ENCODE results near the gene RPS2.
"Not testable (repeated sequence)": the region's sequence is repeated elsewhere in the genome, so short reads cannot be mapped to it uniquely, and the experiment has no call there.

Gene RPS2

GRCh38 chr16:1941162-1942046 is 23.2 kb downstream of the RPS2 start:
- DNase-seq (ENCODE audit: low spot score), result no peak

GRCh38 chr16:1940273-1941161 is 24.1 kb downstream of the RPS2 start:
- DNase-seq (ENCODE audit: low spot score), result no peak

GRCh38 chr16:1939833-1940232 is 24.8 kb downstream of the RPS2 start:
- not testable (repeated sequence) for DNase-seq (ENCODE audit: low spot score)

- DNase-seq (ENCODE audit: low spot score), result no peak
Measured at GRCh38 chr16:1938910-1939309, 25.7 kb downstream of the RPS2 start.

GRCh38 chr16:1938316-1938715 is 26.3 kb downstream of the RPS2 start:
- DNase-seq (ENCODE audit: low spot score), result no peak

GRCh38 chr16:1936945-1937479 is 27.6 kb downstream of the RPS2 start:
- no peak for DNase-seq (ENCODE audit: low spot score)

- no peak for DNase-seq (ENCODE audit: low spot score)
Measured at GRCh38 chr16:1933097-1933661, 31.4 kb downstream of the RPS2 start.

GRCh38 chr16:1932050-1933028 is 32.3 kb downstream of the RPS2 start:
- DNase-seq (ENCODE audit: low spot score), result no peak

- no peak for DNase-seq (ENCODE audit: low spot score)
Measured at GRCh38 chr16:1930338-1930720, 34.3 kb downstream of the RPS2 start.

- peak; percentile 84 for DNase-seq (ENCODE audit: low spot score)
Measured at GRCh38 chr16:1929578-1930337, 34.9 kb downstream of the RPS2 start.

GRCh38 chr16:1929105-1929504 is 35.5 kb downstream of the RPS2 start:
- DNase-seq (ENCODE audit: low spot score), result peak; percentile 57

GRCh38 chr16:1926271-1926670 is 38.4 kb downstream of the RPS2 start:
- no peak for DNase-seq (ENCODE audit: low spot score)

- no peak for DNase-seq (ENCODE audit: low spot score)
Measured at GRCh38 chr16:1924095-1924494, 40.5 kb downstream of the RPS2 start.

GRCh38 chr16:1923299-1924034 is 41.2 kb downstream of the RPS2 start:
- DNase-seq (ENCODE audit: low spot score), result no peak

GRCh38 chr16:1922357-1922756 is 42.3 kb downstream of the RPS2 start:
- DNase-seq (ENCODE audit: low spot score), result no peak

- DNase-seq (ENCODE audit: low spot score), result peak; percentile 56
Measured at GRCh38 chr16:1920727-1921171, 43.9 kb downstream of the RPS2 start.

GRCh38 chr16:1920122-1920521 is 44.5 kb downstream of the RPS2 start:
- not testable (repeated sequence) for DNase-seq (ENCODE audit: low spot score)

GRCh38 chr16:1919327-1919998 is 45.2 kb downstream of the RPS2 start:
- no peak for DNase-seq (ENCODE audit: low spot score)
